Adrenal gland (tissue), 5 donors: Measurements from ENCODE around the gene CNTN4.

Experiments
- POLR2A ChIP-seq, 2 donors: fragments of 450-650 bp; IDR thresholded peaks; one replicate each; pipeline ENCODE4 v1.6.1; 2017; ENCODE audit warnings: antibody characterized with exemption in 2 of 2, mild to moderate bottlenecking in 2 of 2, moderate library complexity in 1 of 2
- TF ChIP-seq, protein P1 (sequence below), 6 experiments: fragments of 450-650 bp in 4 of 6; fragments of 200-600 bp in 2 of 6; sonication (generic) in 1 of 6; IDR thresholded peaks; 1 replicate in 5 of 6; 2 replicates in 1 of 6; pipeline versions ENCODE4 v1.5.1 to v1.8.0; 2016 to 2021; ENCODE audit warnings: antibody characterized with exemption in 6 of 6, mild to moderate bottlenecking in 2 of 6, moderate library complexity in 1 of 6
- donor health status: DM: no; HTN: no; CAD: no.

DNA sequence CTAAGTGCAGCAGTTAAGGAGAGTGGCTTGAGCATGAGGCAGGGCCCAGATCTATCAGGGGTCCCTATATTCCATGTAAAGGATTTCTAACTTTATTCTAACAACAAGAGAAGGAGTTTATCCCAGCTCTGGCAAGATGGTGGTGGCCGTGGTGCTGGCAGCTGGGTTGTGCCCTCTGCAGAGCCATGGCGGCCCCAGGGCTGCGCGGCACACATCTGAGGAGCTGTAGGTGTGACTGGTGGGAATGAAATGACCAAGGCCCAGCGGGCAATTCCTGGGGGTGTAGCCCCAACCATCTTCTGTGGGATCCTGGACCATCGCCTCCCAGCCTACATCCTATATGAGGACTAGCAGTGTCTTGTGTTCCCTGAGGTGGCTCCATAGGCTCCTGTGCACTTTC is 263.5 kb downstream of the CNTN4 start:
- TF ChIP-seq, protein P1, sequence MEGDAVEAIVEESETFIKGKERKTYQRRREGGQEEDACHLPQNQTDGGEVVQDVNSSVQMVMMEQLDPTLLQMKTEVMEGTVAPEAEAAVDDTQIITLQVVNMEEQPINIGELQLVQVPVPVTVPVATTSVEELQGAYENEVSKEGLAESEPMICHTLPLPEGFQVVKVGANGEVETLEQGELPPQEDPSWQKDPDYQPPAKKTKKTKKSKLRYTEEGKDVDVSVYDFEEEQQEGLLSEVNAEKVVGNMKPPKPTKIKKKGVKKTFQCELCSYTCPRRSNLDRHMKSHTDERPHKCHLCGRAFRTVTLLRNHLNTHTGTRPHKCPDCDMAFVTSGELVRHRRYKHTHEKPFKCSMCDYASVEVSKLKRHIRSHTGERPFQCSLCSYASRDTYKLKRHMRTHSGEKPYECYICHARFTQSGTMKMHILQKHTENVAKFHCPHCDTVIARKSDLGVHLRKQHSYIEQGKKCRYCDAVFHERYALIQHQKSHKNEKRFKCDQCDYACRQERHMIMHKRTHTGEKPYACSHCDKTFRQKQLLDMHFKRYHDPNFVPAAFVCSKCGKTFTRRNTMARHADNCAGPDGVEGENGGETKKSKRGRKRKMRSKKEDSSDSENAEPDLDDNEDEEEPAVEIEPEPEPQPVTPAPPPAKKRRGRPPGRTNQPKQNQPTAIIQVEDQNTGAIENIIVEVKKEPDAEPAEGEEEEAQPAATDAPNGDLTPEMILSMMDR (IDR thresholded peaks at IDR 0.05) = no peak
- no peak for TF ChIP-seq POLR2A (IDR thresholded peaks at IDR 0.05)
